H9 (cell line): ENCODE results near the gene ZNF407. TPM values are rescaled to one million over a fixed set of nuclear protein-coding genes. Genes with fewer than 3 reads are reported as not detected.
A peak's percentile ranks its signal among the peaks of the same experiment; 100 is the strongest.

Experiments
- DNase-seq: peaks from one replicate; pipeline ENCODE4 v3.0.0-alpha.2; 2017
- H2AFZ ChIP-seq: one replicate; pipeline ENCODE4 v1.6.1; 2013; ENCODE audit warnings: mild to moderate bottlenecking, low read length, control low read depth, moderate library complexity
- H2AK5ac ChIP-seq: 2 replicates; pipeline ENCODE4 v1.6.1; 2013; ENCODE audit warnings: low read length, control low read depth, mixed read lengths; ENCODE audit not compliant: insufficient read length
- H2BK120ac ChIP-seq: one replicate; pipeline ENCODE4 v1.6.1; 2013; ENCODE audit warnings: low read depth, mild to moderate bottlenecking, low read length, control low read depth, inconsistent platforms; ENCODE audit not compliant: poor library complexity, severe bottlenecking
- H2BK12ac ChIP-seq: 2 replicates; pipeline ENCODE4 v1.6.1; 2013; ENCODE audit warnings: low read length, control low read depth, mixed read lengths, low read depth; ENCODE audit not compliant: insufficient read length
- H2BK15ac ChIP-seq: 2 replicates; pipeline ENCODE4 v1.6.1; 2013; ENCODE audit warnings: low read depth, low read length, control low read depth
- H2BK20ac ChIP-seq: one replicate; pipeline ENCODE4 v1.6.1; 2013; ENCODE audit warnings: low read depth, mild to moderate bottlenecking, low read length, control low read depth, inconsistent platforms; ENCODE audit not compliant: poor library complexity, severe bottlenecking
- H2BK5ac ChIP-seq: 2 replicates; pipeline ENCODE4 v1.6.1; 2013; ENCODE audit warnings: low read length, control low read depth, mixed read lengths; ENCODE audit not compliant: insufficient read length
- H3K14ac ChIP-seq: 2 replicates; pipeline ENCODE4 v1.6.1; 2013; ENCODE audit warnings: low read length, control low read depth; ENCODE audit not compliant: insufficient read depth
- H3K18ac ChIP-seq: 2 replicates; pipeline ENCODE4 v1.6.1; 2013; ENCODE audit warnings: low read depth, mild to moderate bottlenecking, mixed read lengths, low read length, control low read depth; ENCODE audit not compliant: insufficient read length
- H3K23ac ChIP-seq: 2 replicates; pipeline ENCODE4 v1.6.1; 2013; ENCODE audit warnings: low read length, control low read depth, mixed read lengths, low read depth; ENCODE audit not compliant: insufficient read length
- H3K23me2 ChIP-seq: 2 replicates; pipeline ENCODE4 v1.6.1; 2013; ENCODE audit warnings: low read depth, mild to moderate bottlenecking, mixed read lengths, low read length, control low read depth; ENCODE audit not compliant: insufficient read length, poor library complexity, severe bottlenecking
- H3K27ac ChIP-seq: 2 replicates; pipeline ENCODE4 v1.5.1; 2013; ENCODE audit warnings: low read length, control low read depth, mixed read lengths, low read depth; ENCODE audit not compliant: insufficient read length
- H3K27me3 ChIP-seq: 2 replicates; pipeline ENCODE4 v1.6.1; 2013; ENCODE audit warnings: low read length, control low read depth, inconsistent platforms; ENCODE audit not compliant: insufficient read depth
- H3K4ac ChIP-seq: 2 replicates; pipeline ENCODE4 v1.6.1; 2013; ENCODE audit warnings: low read depth, mild to moderate bottlenecking, control low read depth, inconsistent platforms, low read length, moderate library complexity
- H3K4me1 ChIP-seq: 2 replicates; pipeline ENCODE4 v1.6.1; 2013; ENCODE audit warnings: low read length, control low read depth, inconsistent platforms; ENCODE audit not compliant: insufficient read depth
- H3K4me2 ChIP-seq: 2 replicates; pipeline ENCODE4 v1.6.1; 2013; ENCODE audit warnings: low read length, control low read depth, mixed read lengths; ENCODE audit not compliant: insufficient read length, insufficient read depth
- H3K56ac ChIP-seq: 2 replicates; pipeline ENCODE4 v1.6.1; 2013; ENCODE audit warnings: low read depth, mild to moderate bottlenecking, mixed read lengths, low read length, control low read depth; ENCODE audit not compliant: insufficient read length
- H3K79me1 ChIP-seq: 2 replicates; pipeline ENCODE4 v1.6.1; 2013; ENCODE audit warnings: low read depth, mild to moderate bottlenecking, moderate library complexity, low read length, control low read depth, inconsistent platforms; ENCODE audit not compliant: insufficient read depth, poor library complexity, severe bottlenecking
- H3K79me2 ChIP-seq: 2 replicates; pipeline ENCODE4 v1.6.1; 2013; ENCODE audit warnings: low read length, control low read depth, inconsistent platforms; ENCODE audit not compliant: insufficient read depth
- H3K9ac ChIP-seq: 2 replicates; pipeline ENCODE4 v1.6.1; 2013; ENCODE audit warnings: low read length, control low read depth, mixed read lengths; ENCODE audit not compliant: insufficient read length; ENCODE audit errors: extremely low read depth
- H3K9me3 ChIP-seq: one replicate; pipeline ENCODE4 v1.6.1; 2013; ENCODE audit warnings: low read depth, low read length, inconsistent platforms; ENCODE audit not compliant: control insufficient read depth
- H3T11ph ChIP-seq: one replicate; pipeline ENCODE4 v1.6.1; 2013; ENCODE audit warnings: mild to moderate bottlenecking, low read length, control low read depth, inconsistent platforms
- H4K20me1 ChIP-seq: one replicate; pipeline ENCODE4 v1.6.1; 2013; ENCODE audit not compliant: control insufficient read depth, insufficient read length, insufficient read depth
- H4K5ac ChIP-seq: 2 replicates; pipeline ENCODE4 v1.6.1; 2013; ENCODE audit warnings: low read depth, mild to moderate bottlenecking, mixed read lengths, low read length, control low read depth; ENCODE audit not compliant: insufficient read length
- H4K8ac ChIP-seq: replicated peaks from 2 replicates; pipeline ENCODE4 v1.6.1; 2013; ENCODE audit warnings: low read length, control low read depth, mixed read lengths, low read depth; ENCODE audit not compliant: insufficient read length
- H4K91ac ChIP-seq: 2 replicates; pipeline ENCODE4 v1.6.1; 2013; ENCODE audit warnings: low read depth, mild to moderate bottlenecking, moderate library complexity, mixed read lengths, low read length, control low read depth; ENCODE audit not compliant: insufficient read length
- H3K27ac Mint-ChIP-seq, 3 experiments: 2 replicates in 2 of 3; 3 replicates in 1 of 3; pipeline ENCODE4 v1.8.0; 2020 to 2021; ENCODE audit warnings: mixed read lengths in 3 of 3, mild to moderate bottlenecking in 1 of 3, moderate library complexity in 1 of 3
- H3K27me3 Mint-ChIP-seq: 2 replicates; pipeline ENCODE4 v1.8.0; 2021; ENCODE audit warnings: low read depth, mild to moderate bottlenecking, moderate library complexity, mixed read lengths
- H3K36me3 Mint-ChIP-seq, 3 experiments: 2 replicates in 2 of 3; 3 replicates in 1 of 3; pipeline ENCODE4 v1.8.0; 2020 to 2021; ENCODE audit warnings: low read depth in 3 of 3, mixed read lengths in 3 of 3; ENCODE audit not compliant: insufficient read depth in 1 of 3
- H3K4me1 Mint-ChIP-seq, 2 experiments: 2 replicates each; pipeline ENCODE4 v1.8.0; 2020; ENCODE audit warnings: mixed read lengths in 2 of 2
- H3K4me3 Mint-ChIP-seq, 2 experiments: 2 replicates in 1 of 2; 3 replicates in 1 of 2; pipeline ENCODE4 v1.8.0; 2020 to 2021; ENCODE audit warnings: mild to moderate bottlenecking in 2 of 2, mixed read lengths in 2 of 2, moderate library complexity in 1 of 2
- H3K9me3 Mint-ChIP-seq, 2 experiments: 2 replicates in 1 of 2; 3 replicates in 1 of 2; pipeline ENCODE4 v1.8.0; 2020; ENCODE audit warnings: mild to moderate bottlenecking in 2 of 2, mixed read lengths in 2 of 2, moderate library complexity in 1 of 2
- CTCF ChIP-seq: fragments of 200-600 bp; sonication (generic); conservative IDR thresholded peaks from 3 replicates; pipeline ENCODE4 v1.8.0; 2021; ENCODE audit warnings: antibody characterized with exemption, mild to moderate bottlenecking
- WGBS: extraction: QIAGEN DNeasy Blood & Tissue Kit; methylation state at CpG from one replicate; pipeline ENCODE4 v1.1.7; 2013; ENCODE audit warnings: missing lambda C conversion rate, low lambda C conversion rate, mixed read lengths; ENCODE audit not compliant: insufficient read length; ENCODE audit errors: extremely low coverage; 5-methylcytosine and 5-hydroxymethylcytosine counted together
- total RNA-seq: library from RNA; stranded (reverse); gene quantifications from 2 replicates; pipeline ENCODE4 v1.2.1, GENCODE V29; 2021

Gene ZNF407
- total RNA-seq, 1 experiment from 2014 or later, result 8.7 TPM

GRCh38 chr18:74840492-74841167, 243.0 kb downstream of the ZNF407 start:
- H3K14ac ChIP-seq, result no peak overlapping the region
- H3K9me3 Mint-ChIP-seq, result no peaks in the 10 kb centered on the region
- no peaks in the 10 kb centered on the region for H3K36me3 Mint-ChIP-seq
- H3K23ac ChIP-seq, result no peak overlapping the region
- H3K79me2 ChIP-seq, result no peaks in the 10 kb centered on the region
- no peaks in the 10 kb centered on the region for H3K23me2 ChIP-seq
- no peak overlapping the region for H3K56ac ChIP-seq
- H3K27ac Mint-ChIP-seq, result peak overlapping the region in 2 of 3 experiments; percentile 59 to 72; a peak in 3 of 7 replicates
- H3K4me3 Mint-ChIP-seq, result no peak overlapping the region
- DNase-seq, result no peak
- no peak overlapping the region for H2BK120ac ChIP-seq
- no peak overlapping the region for H3T11ph ChIP-seq
- H4K20me1 ChIP-seq, result no peaks in the 10 kb centered on the region
- H3K4me2 ChIP-seq, result no peak overlapping the region
- no peak overlapping the region for H2BK15ac ChIP-seq
- H3K79me1 ChIP-seq, result no peaks in the 10 kb centered on the region
- no peaks in the 10 kb centered on the region; the same call in 1 of the 2 replicates for H3K27me3 Mint-ChIP-seq
- H2AK5ac ChIP-seq, result no peak overlapping the region
- no peaks in the 10 kb centered on the region for H3K27me3 ChIP-seq
- no CpG with 5 or more reads among the region's 7 CpGs for WGBS
- H3K4me1 ChIP-seq, result no peaks in the 10 kb centered on the region
- no peak overlapping the region for H3K9ac ChIP-seq
- no peak overlapping the region for H4K8ac ChIP-seq
- no peaks in the 10 kb centered on the region for H3K9me3 ChIP-seq
- H4K5ac ChIP-seq, result no peak overlapping the region
- TF ChIP-seq CTCF, result no peak
- no peak overlapping the region for H2BK20ac ChIP-seq
- no peak overlapping the region for H4K91ac ChIP-seq
- peaks cover 21 to 22% of the 10 kb centered on the region in 2 experiments for H3K4me1 Mint-ChIP-seq
- no peak overlapping the region for H2AFZ ChIP-seq
- H2BK5ac ChIP-seq, result no peak overlapping the region
- no peak overlapping the region for H3K4ac ChIP-seq
- H2BK12ac ChIP-seq, result no peak overlapping the region
- H3K18ac ChIP-seq, result no peak overlapping the region
- no peak overlapping the region for H3K27ac ChIP-seq
